GM21529 (cell line): Measurements from ENCODE around the gene KCNJ15.
"Not testable (repeated sequence)": the region's sequence is repeated elsewhere in the genome, so short reads cannot be mapped to it uniquely, and the experiment has no call there.

Experiments
- ATAC-seq: cut with Tn5 transposase; IDR thresholded peaks from one replicate; pipeline ENCODE4 v1.9.1; 2021; ENCODE audit not compliant: unreplicated experiment

Gene KCNJ15

GRCh38 chr21:38256599-38257302 lies at the start of gene KCNJ15:
TSS of gene KCNJ15 (plus strand) at chr21:38256991. CDS start at chr21:38299262, 42,271 bp downstream.
- ATAC-seq = no peak

- ATAC-seq = no peak
Measured at GRCh38 chr21:38208118-38208517, 48.7 kb upstream of the KCNJ15 start.

GRCh38 chr21:38211321-38211720 lies 45.5 kb upstream of the KCNJ15 start:
- ATAC-seq = no peak

- ATAC-seq = no peak
Measured at GRCh38 chr21:38212706-38213105, 44.1 kb upstream of the KCNJ15 start.

- peak; percentile 83 for ATAC-seq
Measured at GRCh38 chr21:38219049-38219628, 37.7 kb upstream of the KCNJ15 start.

GRCh38 chr21:38220270-38220737 lies 36.5 kb upstream of the KCNJ15 start:
- no peak for ATAC-seq

- ATAC-seq = no peak
Measured at GRCh38 chr21:38221594-38221993, 35.2 kb upstream of the KCNJ15 start.

- no peak for ATAC-seq
Measured at GRCh38 chr21:38223893-38224540, 32.8 kb upstream of the KCNJ15 start.

- ATAC-seq = no peak
Measured at GRCh38 chr21:38227401-38227800, 29.4 kb upstream of the KCNJ15 start.

GRCh38 chr21:38228115-38228514 lies 28.7 kb upstream of the KCNJ15 start:
- no peak for ATAC-seq

GRCh38 chr21:38228537-38228936 lies 28.3 kb upstream of the KCNJ15 start:
- no peak for ATAC-seq

GRCh38 chr21:38229260-38229877 lies 27.4 kb upstream of the KCNJ15 start:
- ATAC-seq = no peak

- ATAC-seq = no peak
Measured at GRCh38 chr21:38234395-38235142, 22.2 kb upstream of the KCNJ15 start.

GRCh38 chr21:38235251-38235650 lies 21.5 kb upstream of the KCNJ15 start:
- ATAC-seq = not testable (repeated sequence)

- ATAC-seq = no peak
Measured at GRCh38 chr21:38236232-38236631, 20.6 kb upstream of the KCNJ15 start.

GRCh38 chr21:38239672-38240071 lies 17.1 kb upstream of the KCNJ15 start:
- ATAC-seq = no peak

GRCh38 chr21:38240129-38240528 lies 16.7 kb upstream of the KCNJ15 start:
- ATAC-seq = no peak

- no peak for ATAC-seq
Measured at GRCh38 chr21:38241029-38241740, 15.6 kb upstream of the KCNJ15 start.

- no peak for ATAC-seq
Measured at GRCh38 chr21:38242061-38242460, 14.7 kb upstream of the KCNJ15 start.

- no peak for ATAC-seq
Measured at GRCh38 chr21:38243732-38244406, 12.9 kb upstream of the KCNJ15 start.
